GM12878 (cell line): ENCODE measurements around the gene CMSS1.

Experiments
- BCLAF1 ChIP-seq: fragments of 450-650 bp; IDR thresholded peaks from 2 replicates; pipeline ENCODE4 v1.6.1; 2017; ENCODE audit warnings: antibody characterized with exemption, mild to moderate bottlenecking, moderate library complexity
- RFX5 ChIP-seq: IDR thresholded peaks from 2 replicates; pipeline ENCODE4 v1.6.1; 2011; ENCODE audit warnings: low read depth, low read length, improper control_type of control experiment

GRCh38 chr3:99949956-99950670 is 132.5 kb downstream of the CMSS1 start:
- TF ChIP-seq BCLAF1 (no peak), RFX5 (no peak)
